ENCODE measurements around the gene PA2G4.
A peak's percentile ranks its signal among the peaks of the same experiment; 100 is the strongest.
"Not testable (repeated sequence)": the region's sequence is repeated elsewhere in the genome, so short reads cannot be mapped to it uniquely, and the experiment has no call there.

PA2G4 gene

GRCh38 chr12:56154818-56155217, 50.5 kb downstream of the PA2G4 start:
- in situ Hi-C loops (cut with MboI; ENCODE audit: low sequenced_read_pairs) = no loop called here
- H3K9me3 ChIP-seq = no peaks in the 10 kb centered on the region
- peaks cover 7% of the 10 kb centered on the region for H3K36me3 ChIP-seq (replicated peaks)
- H3K4me3 ChIP-seq = no peak overlapping the region
- H3K27me3 ChIP-seq (ENCODE audit: low read depth) = no peaks in the 10 kb centered on the region
- H3K4me1 ChIP-seq = peaks cover 17% of the 10 kb centered on the region
- no peak for DNase-seq (ENCODE audit: low spot score in 2 of 2)

GRCh38 chr12:56155256-56155845, 51.0 kb downstream of the PA2G4 start:
- no peak overlapping the region for H3K4me3 ChIP-seq
- in situ Hi-C loops (cut with MboI; ENCODE audit: low sequenced_read_pairs) = no loop called here
- peaks cover 12% of the 10 kb centered on the region for H3K36me3 ChIP-seq (replicated peaks)
- no peaks in the 10 kb centered on the region for H3K27me3 ChIP-seq (ENCODE audit: low read depth)
- H3K4me1 ChIP-seq = peaks cover 22% of the 10 kb centered on the region
- no peaks in the 10 kb centered on the region for H3K9me3 ChIP-seq
- DNase-seq (ENCODE audit: low spot score in 2 of 2) = no peak

GRCh38 chr12:56156464-56157200, 52.3 kb downstream of the PA2G4 start:
- peaks cover 25% of the 10 kb centered on the region for H3K36me3 ChIP-seq (replicated peaks)
- in situ Hi-C loops (cut with MboI; ENCODE audit: low sequenced_read_pairs); H3K9me3 ChIP-seq; DNase-seq (ENCODE audit: low spot score in 2 of 2); H3K27me3 ChIP-seq (ENCODE audit: low read depth): not testable (repeated sequence)
- peaks cover 24% of the 10 kb centered on the region for H3K4me1 ChIP-seq
- peak overlapping the region; percentile 87; the same call in 1 of the 2 replicates for H3K4me3 ChIP-seq

- H3K9me3 ChIP-seq = no peaks in the 10 kb centered on the region
- peaks cover 32% of the 10 kb centered on the region for H3K36me3 ChIP-seq (replicated peaks)
- no peaks in the 10 kb centered on the region for H3K27me3 ChIP-seq (ENCODE audit: low read depth)
- peak overlapping the region; percentile 87 for H3K4me3 ChIP-seq
- H3K4me1 ChIP-seq = peaks cover 24% of the 10 kb centered on the region
- peak; percentile 76 to 85 for DNase-seq (ENCODE audit: low spot score in 2 of 2)
- in situ Hi-C loops (cut with MboI; ENCODE audit: low sequenced_read_pairs) = no loop called here
These were observed 53.1 kb downstream of the PA2G4 start for GRCh38 chr12:56157201-56158028.

GRCh38 chr12:56158029-56158925, 53.9 kb downstream of the PA2G4 start, which contains the start of gene MYL6:
Gene MYL6, plus strand, starts transcription at chr12:56158359. Its CDS starts 43 bp downstream, at chr12:56158402.
- Histone ChIP-seq H3K4me3 (peak within 1 kb of the TSS; percentile 87), H3K4me1 (peaks cover 24% of the 10 kb centered on the region), H3K27me3 (ENCODE audit: low read depth) (no peaks in the 10 kb centered on the region), H3K36me3 (replicated peaks) (peaks cover 40% of the 10 kb centered on the region), H3K9me3 (no peaks in the 10 kb centered on the region)
- in situ Hi-C loops (cut with MboI; ENCODE audit: low sequenced_read_pairs) = no loop called here
- DNase-seq (ENCODE audit: low spot score in 2 of 2) = peak; percentile 97 to 98

- peaks cover 48% of the 10 kb centered on the region for H3K36me3 ChIP-seq (replicated peaks)
- peak overlapping the region; percentile 87 for H3K4me3 ChIP-seq
- in situ Hi-C loops (cut with MboI; ENCODE audit: low sequenced_read_pairs) = no loop called here
- H3K27me3 ChIP-seq (ENCODE audit: low read depth) = no peaks in the 10 kb centered on the region
- peaks cover 24% of the 10 kb centered on the region for H3K4me1 ChIP-seq
- H3K9me3 ChIP-seq = no peaks in the 10 kb centered on the region
- peak; percentile 70 to 79 for DNase-seq (ENCODE audit: low spot score in 2 of 2)
These were observed 54.6 kb downstream of the PA2G4 start for GRCh38 chr12:56158926-56159461.

- Histone ChIP-seq H3K9me3 (no peaks in the 10 kb centered on the region), H3K4me3 (peak overlapping the region; percentile 87), H3K36me3 (replicated peaks) (peaks cover 54% of the 10 kb centered on the region), H3K4me1 (peaks cover 24% of the 10 kb centered on the region), H3K27me3 (ENCODE audit: low read depth) (no peaks in the 10 kb centered on the region)
- in situ Hi-C loops (cut with MboI; ENCODE audit: low sequenced_read_pairs) = no loop called here
- no peak for DNase-seq (ENCODE audit: low spot score in 2 of 2)
These were observed 55.3 kb downstream of the PA2G4 start for GRCh38 chr12:56159482-56160192.

- in situ Hi-C loops (cut with MboI; ENCODE audit: low sequenced_read_pairs) = no loop called here
- DNase-seq (ENCODE audit: low spot score in 2 of 2) = no peak
- H3K36me3 ChIP-seq (replicated peaks) = peaks cover 60% of the 10 kb centered on the region
- H3K4me1 ChIP-seq = peaks cover 24% of the 10 kb centered on the region
- H3K4me3 ChIP-seq = peak overlapping the region; percentile 87
- H3K27me3 ChIP-seq (ENCODE audit: low read depth) = no peaks in the 10 kb centered on the region
- no peaks in the 10 kb centered on the region for H3K9me3 ChIP-seq
These were observed 55.9 kb downstream of the PA2G4 start for GRCh38 chr12:56160193-56160763.

GRCh38 chr12:56160894-56161689, 56.7 kb downstream of the PA2G4 start:
- DNase-seq (ENCODE audit: low spot score in 2 of 2) = no peak
- Histone ChIP-seq H3K4me3 (no peak overlapping the region), H3K27me3 (ENCODE audit: low read depth) (no peaks in the 10 kb centered on the region), H3K36me3 (replicated peaks) (peaks cover 69% of the 10 kb centered on the region), H3K9me3 (no peaks in the 10 kb centered on the region), H3K4me1 (peaks cover 24% of the 10 kb centered on the region)
- in situ Hi-C loops (cut with MboI; ENCODE audit: low sequenced_read_pairs) = no loop called here

GRCh38 chr12:56161690-56162351, 57.5 kb downstream of the PA2G4 start:
- Histone ChIP-seq H3K4me1 (peaks cover 24% of the 10 kb centered on the region), H3K36me3 (replicated peaks) (peaks cover 75% of the 10 kb centered on the region), H3K9me3 (no peaks in the 10 kb centered on the region), H3K4me3 (no peak overlapping the region), H3K27me3 (ENCODE audit: low read depth) (no peaks in the 10 kb centered on the region)
- in situ Hi-C loops (cut with MboI; ENCODE audit: low sequenced_read_pairs) = no loop called here
- no peak for DNase-seq (ENCODE audit: low spot score in 2 of 2)

Data from HAP-1 (cell line).